Measurements from ENCODE around the gene SLC1A2.

DNA sequence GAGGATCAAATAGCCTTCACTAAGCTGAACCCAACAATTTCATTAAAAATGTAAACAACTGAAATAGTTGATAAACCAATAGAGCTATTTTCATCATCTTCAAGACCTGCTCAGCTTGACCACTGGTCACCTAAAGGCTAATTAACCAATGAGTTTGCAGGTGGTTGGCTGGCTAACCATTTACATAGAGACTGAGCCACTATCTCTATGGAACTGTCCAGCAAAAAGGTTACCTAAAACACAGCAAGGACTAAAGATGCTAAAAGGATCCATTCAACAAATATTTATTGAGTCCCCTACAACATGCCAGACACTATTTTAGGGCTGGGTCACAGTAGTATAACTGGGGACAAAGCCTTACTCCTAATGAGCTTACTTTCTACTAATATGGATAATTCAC, 156.6 kb downstream of the SLC1A2 start:
- TF ChIP-seq, protein P1, sequence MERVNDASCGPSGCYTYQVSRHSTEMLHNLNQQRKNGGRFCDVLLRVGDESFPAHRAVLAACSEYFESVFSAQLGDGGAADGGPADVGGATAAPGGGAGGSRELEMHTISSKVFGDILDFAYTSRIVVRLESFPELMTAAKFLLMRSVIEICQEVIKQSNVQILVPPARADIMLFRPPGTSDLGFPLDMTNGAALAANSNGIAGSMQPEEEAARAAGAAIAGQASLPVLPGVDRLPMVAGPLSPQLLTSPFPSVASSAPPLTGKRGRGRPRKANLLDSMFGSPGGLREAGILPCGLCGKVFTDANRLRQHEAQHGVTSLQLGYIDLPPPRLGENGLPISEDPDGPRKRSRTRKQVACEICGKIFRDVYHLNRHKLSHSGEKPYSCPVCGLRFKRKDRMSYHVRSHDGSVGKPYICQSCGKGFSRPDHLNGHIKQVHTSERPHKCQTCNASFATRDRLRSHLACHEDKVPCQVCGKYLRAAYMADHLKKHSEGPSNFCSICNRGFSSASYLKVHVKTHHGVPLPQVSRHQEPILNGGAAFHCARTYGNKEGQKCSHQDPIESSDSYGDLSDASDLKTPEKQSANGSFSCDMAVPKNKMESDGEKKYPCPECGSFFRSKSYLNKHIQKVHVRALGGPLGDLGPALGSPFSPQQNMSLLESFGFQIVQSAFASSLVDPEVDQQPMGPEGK (CRISPR knock-in tag; IDR thresholded peaks at IDR 0.05; ENCODE audit: borderline replicate concordance): no peak
- TF ChIP-seq ARNTL (CRISPR knock-in tag; IDR thresholded peaks at IDR 0.05; ENCODE audit: borderline replicate concordance, low read depth) (no peak), RARB (CRISPR knock-in tag; IDR thresholded peaks at IDR 0.05) (no peak), ESRRG (CRISPR knock-in tag; IDR thresholded peaks at IDR 0.05) (no peak), ZNF70 (CRISPR knock-in tag; IDR thresholded peaks at IDR 0.05) (no peak), ZFP30 (CRISPR knock-in tag; IDR thresholded peaks at IDR 0.05) (no peak), TCF4 (CRISPR knock-in tag; IDR thresholded peaks at IDR 0.05; ENCODE audit: borderline replicate concordance) (no peak), GLIS3 (CRISPR knock-in tag; IDR thresholded peaks at IDR 0.05) (no peak), ISL1 (CRISPR knock-in tag; IDR thresholded peaks at IDR 0.05) (no peak), ZFP3 (CRISPR knock-in tag; IDR thresholded peaks at IDR 0.05) (no peak), OSR1 (CRISPR knock-in tag; IDR thresholded peaks at IDR 0.05) (no peak)
- TF ChIP-seq, protein P2, sequence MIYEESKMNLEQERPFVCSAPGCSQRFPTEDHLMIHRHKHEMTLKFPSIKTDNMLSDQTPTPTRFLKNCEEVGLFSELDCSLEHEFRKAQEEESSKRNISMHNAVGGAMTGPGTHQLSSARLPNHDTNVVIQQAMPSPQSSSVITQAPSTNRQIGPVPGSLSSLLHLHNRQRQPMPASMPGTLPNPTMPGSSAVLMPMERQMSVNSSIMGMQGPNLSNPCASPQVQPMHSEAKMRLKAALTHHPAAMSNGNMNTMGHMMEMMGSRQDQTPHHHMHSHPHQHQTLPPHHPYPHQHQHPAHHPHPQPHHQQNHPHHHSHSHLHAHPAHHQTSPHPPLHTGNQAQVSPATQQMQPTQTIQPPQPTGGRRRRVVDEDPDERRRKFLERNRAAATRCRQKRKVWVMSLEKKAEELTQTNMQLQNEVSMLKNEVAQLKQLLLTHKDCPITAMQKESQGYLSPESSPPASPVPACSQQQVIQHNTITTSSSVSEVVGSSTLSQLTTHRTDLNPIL (CRISPR knock-in tag; IDR thresholded peaks at IDR 0.05; ENCODE audit: low read depth): no peak
- TF ChIP-seq, protein P3, sequence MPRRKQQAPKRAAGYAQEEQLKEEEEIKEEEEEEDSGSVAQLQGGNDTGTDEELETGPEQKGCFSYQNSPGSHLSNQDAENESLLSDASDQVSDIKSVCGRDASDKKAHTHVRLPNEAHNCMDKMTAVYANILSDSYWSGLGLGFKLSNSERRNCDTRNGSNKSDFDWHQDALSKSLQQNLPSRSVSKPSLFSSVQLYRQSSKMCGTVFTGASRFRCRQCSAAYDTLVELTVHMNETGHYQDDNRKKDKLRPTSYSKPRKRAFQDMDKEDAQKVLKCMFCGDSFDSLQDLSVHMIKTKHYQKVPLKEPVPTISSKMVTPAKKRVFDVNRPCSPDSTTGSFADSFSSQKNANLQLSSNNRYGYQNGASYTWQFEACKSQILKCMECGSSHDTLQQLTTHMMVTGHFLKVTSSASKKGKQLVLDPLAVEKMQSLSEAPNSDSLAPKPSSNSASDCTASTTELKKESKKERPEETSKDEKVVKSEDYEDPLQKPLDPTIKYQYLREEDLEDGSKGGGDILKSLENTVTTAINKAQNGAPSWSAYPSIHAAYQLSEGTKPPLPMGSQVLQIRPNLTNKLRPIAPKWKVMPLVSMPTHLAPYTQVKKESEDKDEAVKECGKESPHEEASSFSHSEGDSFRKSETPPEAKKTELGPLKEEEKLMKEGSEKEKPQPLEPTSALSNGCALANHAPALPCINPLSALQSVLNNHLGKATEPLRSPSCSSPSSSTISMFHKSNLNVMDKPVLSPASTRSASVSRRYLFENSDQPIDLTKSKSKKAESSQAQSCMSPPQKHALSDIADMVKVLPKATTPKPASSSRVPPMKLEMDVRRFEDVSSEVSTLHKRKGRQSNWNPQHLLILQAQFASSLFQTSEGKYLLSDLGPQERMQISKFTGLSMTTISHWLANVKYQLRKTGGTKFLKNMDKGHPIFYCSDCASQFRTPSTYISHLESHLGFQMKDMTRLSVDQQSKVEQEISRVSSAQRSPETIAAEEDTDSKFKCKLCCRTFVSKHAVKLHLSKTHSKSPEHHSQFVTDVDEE (CRISPR knock-in tag; IDR thresholded peaks at IDR 0.05): no peak
- TF ChIP-seq, protein P4, sequence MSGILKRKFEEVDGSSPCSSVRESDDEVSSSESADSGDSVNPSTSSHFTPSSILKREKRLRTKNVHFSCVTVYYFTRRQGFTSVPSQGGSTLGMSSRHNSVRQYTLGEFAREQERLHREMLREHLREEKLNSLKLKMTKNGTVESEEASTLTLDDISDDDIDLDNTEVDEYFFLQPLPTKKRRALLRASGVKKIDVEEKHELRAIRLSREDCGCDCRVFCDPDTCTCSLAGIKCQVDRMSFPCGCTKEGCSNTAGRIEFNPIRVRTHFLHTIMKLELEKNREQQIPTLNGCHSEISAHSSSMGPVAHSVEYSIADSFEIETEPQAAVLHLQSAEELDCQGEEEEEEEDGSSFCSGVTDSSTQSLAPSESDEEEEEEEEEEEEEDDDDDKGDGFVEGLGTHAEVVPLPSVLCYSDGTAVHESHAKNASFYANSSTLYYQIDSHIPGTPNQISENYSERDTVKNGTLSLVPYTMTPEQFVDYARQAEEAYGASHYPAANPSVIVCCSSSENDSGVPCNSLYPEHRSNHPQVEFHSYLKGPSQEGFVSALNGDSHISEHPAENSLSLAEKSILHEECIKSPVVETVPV (CRISPR knock-in tag; IDR thresholded peaks at IDR 0.05): no peak

Measured in SK-N-SH treated with all-trans-retinoic acid at 6 μM for 48 hours (cell line).